Heart right ventricle (tissue), 16 donors: ENCODE measurements around the gene PDPK1. TPM values are rescaled to one million over a fixed set of nuclear protein-coding genes. Genes with fewer than 3 reads are reported as not detected.
A peak's percentile ranks its signal among the peaks of the same experiment; 100 is the strongest.

Source experiments
- ATAC-seq, 8 donors: fragments of 200-7000 bp; cut with Tn5 transposase; one replicate each; pipeline ENCODE4 v1.9.1; 2020; ENCODE audit warnings: mild to moderate bottlenecking in 8 of 8, moderate library complexity in 8 of 8, moderate number of reproducible peaks in 1 of 8
- DNase-seq, 2 donors: peaks; one replicate each; pipeline ENCODE4 v3.0.0-alpha.2; 2020
- H3K27ac ChIP-seq, 10 donors: fragments of 200-600 bp; sonication (generic) in 2 of 10; one replicate each; pipeline versions ENCODE4 v1.5.0 to v1.8.0; 2020 to 2022; ENCODE audit warnings: mild to moderate bottlenecking in 3 of 10
- H3K27me3 ChIP-seq, 7 donors: fragments of 200-600 bp; one replicate each; pipeline ENCODE4 v1.8.0; 2021 to 2022; ENCODE audit warnings: mild to moderate bottlenecking in 2 of 7
- H3K36me3 ChIP-seq, 9 donors: fragments of 200-600 bp; sonication (generic) in 1 of 9; one replicate each; pipeline versions ENCODE4 v1.5.0 to v1.8.0; 2020 to 2022; ENCODE audit warnings: mild to moderate bottlenecking in 2 of 9
- H3K4me1 ChIP-seq, 9 donors: fragments of 200-600 bp; sonication (generic) in 1 of 9; one replicate each; pipeline versions ENCODE4 v1.5.0 to v1.8.0; 2020 to 2022; ENCODE audit warnings: mild to moderate bottlenecking in 4 of 9
- H3K4me3 ChIP-seq, 10 donors: fragments of 200-600 bp; sonication (generic) in 2 of 10; one replicate each; pipeline versions ENCODE4 v1.5.0 to v1.8.0; 2020 to 2022; ENCODE audit warnings: mild to moderate bottlenecking in 7 of 10, moderate library complexity in 2 of 10
- H3K9me3 ChIP-seq, 11 donors: fragments of 200-600 bp in 10 of 11; sonication (generic) in 2 of 11; one replicate each; pipeline versions ENCODE4 v1.5.0 to v1.8.0; 2013 to 2022; ENCODE audit warnings: mild to moderate bottlenecking in 2 of 11, control low read depth in 1 of 11, moderate library complexity in 1 of 11
- WGBS, 2 donors: extraction: QIAGEN DNeasy Blood & Tissue Kit; methylation state at CpG; one replicate each; pipeline ENCODE4 v1.1.7; 2013; ENCODE audit warnings: inconsistent platforms in 1 of 2; 5-methylcytosine and 5-hydroxymethylcytosine counted together
- intact Hi-C, 10 donors: fragments of 100-400 bp; cut with DNase I; formaldehyde crosslinking; loops; one replicate each; pipeline versions ENCODE4 v1.11.1 to v1.14.2; 2022
- polyA plus RNA-seq, 2 donors: library from polyadenylated mRNA; stranded (reverse); fragments of 200-250 nt; gene quantifications; one replicate each; pipeline ENCODE4 v1.2.3, GENCODE V29; 2013
- total RNA-seq, 10 donors: library from RNA; stranded (reverse); fragmentation: NEBNext Ultra II Directional in 3 of 10; extraction: Animal tissue kit (Norgen Biotek cat#: 25700) in 3 of 10; gene quantifications; one replicate each; pipeline versions ENCODE4 v1.2.1 to v1.2.4, GENCODE V29; 2021 to 2023
- TF ChIP-seq, protein P1 (sequence below), 9 donors: fragments of 200-600 bp; sonication (generic) in 2 of 9; IDR thresholded peaks; one replicate each; pipeline versions ENCODE4 v1.5.0 to v1.8.0; 2021 to 2022; ENCODE audit warnings: antibody characterized with exemption in 9 of 9, mild to moderate bottlenecking in 5 of 9, moderate library complexity in 1 of 9
- donor health status: Arrhythmogenic right ventricular cardiomyopathy.
- donor health status: ischemic (EF 13 %, LVEDD 7.1; RV severe dilation, severe dysfunction).
- donor health status: healthy with polysubstance abuse.
- donor health status: DM: no; HTN: yes; CAD: no.
- donor health status: DM: no; HTN: no; CAD: no.
- donor health status: ischemic (EF 25% LVEDD 6.9; RV normal size, moderate dysfunction).
- donor health status: ischemic (EF 25% LVEDD 5.7; RV mildly dilated, moderate dysfunction).
- donor health status: healthy.
- donor health status: DM: yes; HTN: yes; CAD: no.
- donor health status: Ischemic cardiomyopathy.
- donor health status: ischemic (EF 35%, LVEDD 5.7; RV mildly dilated, moderate dysfunction).
- donor health status: nonischemic (EF 11% LVEDD 7.7; RV severe dilation, severe dysfunction).
- donor health status: DM: yes; HTN: yes; CAD: no.
- donor health status: PGD.
- donor health status: ischemic (EF 29% LVEDD 5.4; RV normal size, mild dysfunction).
- donor health status: nonischemic (EF 23%, LVEDD 6.1; RV moderate dilation, normal function).

PDPK1 gene
- total and polyA plus RNA-seq, 12 donors = 11.0 to 47.7 (median 37.8) TPM

DNA sequence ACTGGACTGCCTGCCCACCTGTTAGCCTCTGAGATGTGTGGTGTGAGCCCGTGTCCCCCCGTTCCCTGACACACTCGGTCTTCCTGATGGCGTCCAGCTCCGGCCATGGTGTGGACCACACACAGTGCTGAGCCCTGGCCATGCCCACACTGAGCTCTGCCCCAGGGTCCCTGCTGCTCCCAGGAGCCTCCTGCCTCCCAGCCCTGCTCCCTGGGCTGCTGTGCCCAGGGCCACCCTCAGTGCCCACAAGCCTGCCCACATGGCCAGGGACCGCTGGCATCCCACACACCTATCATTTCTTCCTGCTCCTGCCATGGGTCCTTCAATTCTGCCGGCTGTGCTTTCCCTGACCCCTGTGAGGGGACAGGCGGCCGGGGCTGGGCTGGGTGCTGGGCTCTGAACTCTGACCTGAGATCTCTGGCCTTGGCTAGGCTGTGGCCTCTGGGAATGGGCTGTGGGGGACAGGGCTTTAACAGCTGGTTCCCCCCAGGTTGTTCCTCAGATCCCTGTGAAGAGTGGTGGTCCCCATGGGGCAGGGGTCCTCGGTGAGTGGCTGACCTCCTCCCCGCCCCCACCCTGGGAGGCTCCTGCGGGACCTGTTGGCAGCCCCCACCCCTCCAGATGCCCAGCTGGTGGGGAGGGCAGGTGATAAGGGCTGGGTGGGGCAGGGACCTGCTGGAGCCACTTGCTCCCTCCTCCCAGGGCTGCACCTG, 10.6 kb upstream of the PDPK1 start:
- H3K4me3 ChIP-seq = no peak overlapping the region
- peaks cover 0 to 83% (median 15%) of the 10 kb centered on the region in 9 donors for H3K36me3 ChIP-seq
- peaks cover 0 to 11% (median 8%) of the 10 kb centered on the region in 9 donors for H3K4me1 ChIP-seq
- ATAC-seq (no peak), DNase-seq (no peak)
- H3K27ac ChIP-seq = no peak overlapping the region
- 88 to 90% methylated on average over 11 to 12 of the region's 12 CpGs for WGBS, 2 donors
- TF ChIP-seq, protein P1, sequence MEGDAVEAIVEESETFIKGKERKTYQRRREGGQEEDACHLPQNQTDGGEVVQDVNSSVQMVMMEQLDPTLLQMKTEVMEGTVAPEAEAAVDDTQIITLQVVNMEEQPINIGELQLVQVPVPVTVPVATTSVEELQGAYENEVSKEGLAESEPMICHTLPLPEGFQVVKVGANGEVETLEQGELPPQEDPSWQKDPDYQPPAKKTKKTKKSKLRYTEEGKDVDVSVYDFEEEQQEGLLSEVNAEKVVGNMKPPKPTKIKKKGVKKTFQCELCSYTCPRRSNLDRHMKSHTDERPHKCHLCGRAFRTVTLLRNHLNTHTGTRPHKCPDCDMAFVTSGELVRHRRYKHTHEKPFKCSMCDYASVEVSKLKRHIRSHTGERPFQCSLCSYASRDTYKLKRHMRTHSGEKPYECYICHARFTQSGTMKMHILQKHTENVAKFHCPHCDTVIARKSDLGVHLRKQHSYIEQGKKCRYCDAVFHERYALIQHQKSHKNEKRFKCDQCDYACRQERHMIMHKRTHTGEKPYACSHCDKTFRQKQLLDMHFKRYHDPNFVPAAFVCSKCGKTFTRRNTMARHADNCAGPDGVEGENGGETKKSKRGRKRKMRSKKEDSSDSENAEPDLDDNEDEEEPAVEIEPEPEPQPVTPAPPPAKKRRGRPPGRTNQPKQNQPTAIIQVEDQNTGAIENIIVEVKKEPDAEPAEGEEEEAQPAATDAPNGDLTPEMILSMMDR (IDR thresholded peaks at IDR 0.05) = no peak
- intact Hi-C loops = no loop called here
- no peaks in the 10 kb centered on the region for H3K27me3 ChIP-seq
- H3K9me3 ChIP-seq = no peaks in the 10 kb centered on the region

DNA sequence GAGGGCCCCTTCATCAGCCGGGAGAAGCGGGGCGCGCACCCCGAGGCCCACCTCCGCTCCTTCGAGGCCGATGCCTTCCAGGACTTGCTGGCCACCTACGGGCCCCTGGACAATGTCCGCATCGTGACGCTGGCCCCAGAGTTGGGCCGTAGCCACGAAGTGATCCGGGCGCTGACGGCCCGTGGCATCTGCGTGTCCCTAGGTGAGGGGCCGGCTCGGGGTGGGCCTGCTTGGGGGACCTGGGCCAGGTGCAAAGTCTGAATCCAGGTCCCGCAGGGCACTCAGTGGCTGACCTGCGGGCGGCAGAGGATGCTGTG, 10.1 kb upstream of the PDPK1 start:
- Histone ChIP-seq H3K9me3 (no peaks in the 10 kb centered on the region), H3K27me3 (no peaks in the 10 kb centered on the region), H3K4me1 (peaks cover 0 to 13% (median 8%) of the 10 kb centered on the region in 9 donors), H3K4me3 (no peak overlapping the region), H3K36me3 (peaks cover 0 to 78% (median 15%) of the 10 kb centered on the region in 9 donors), H3K27ac (no peak overlapping the region)
- 96 to 97% methylated on average over 24 of the region's 24 CpGs for WGBS, 2 donors
- ATAC-seq (no peak), DNase-seq (no peak)
- TF ChIP-seq, protein P1 (IDR thresholded peaks at IDR 0.05) = no peak
- intact Hi-C loops = no loop called here

DNA sequence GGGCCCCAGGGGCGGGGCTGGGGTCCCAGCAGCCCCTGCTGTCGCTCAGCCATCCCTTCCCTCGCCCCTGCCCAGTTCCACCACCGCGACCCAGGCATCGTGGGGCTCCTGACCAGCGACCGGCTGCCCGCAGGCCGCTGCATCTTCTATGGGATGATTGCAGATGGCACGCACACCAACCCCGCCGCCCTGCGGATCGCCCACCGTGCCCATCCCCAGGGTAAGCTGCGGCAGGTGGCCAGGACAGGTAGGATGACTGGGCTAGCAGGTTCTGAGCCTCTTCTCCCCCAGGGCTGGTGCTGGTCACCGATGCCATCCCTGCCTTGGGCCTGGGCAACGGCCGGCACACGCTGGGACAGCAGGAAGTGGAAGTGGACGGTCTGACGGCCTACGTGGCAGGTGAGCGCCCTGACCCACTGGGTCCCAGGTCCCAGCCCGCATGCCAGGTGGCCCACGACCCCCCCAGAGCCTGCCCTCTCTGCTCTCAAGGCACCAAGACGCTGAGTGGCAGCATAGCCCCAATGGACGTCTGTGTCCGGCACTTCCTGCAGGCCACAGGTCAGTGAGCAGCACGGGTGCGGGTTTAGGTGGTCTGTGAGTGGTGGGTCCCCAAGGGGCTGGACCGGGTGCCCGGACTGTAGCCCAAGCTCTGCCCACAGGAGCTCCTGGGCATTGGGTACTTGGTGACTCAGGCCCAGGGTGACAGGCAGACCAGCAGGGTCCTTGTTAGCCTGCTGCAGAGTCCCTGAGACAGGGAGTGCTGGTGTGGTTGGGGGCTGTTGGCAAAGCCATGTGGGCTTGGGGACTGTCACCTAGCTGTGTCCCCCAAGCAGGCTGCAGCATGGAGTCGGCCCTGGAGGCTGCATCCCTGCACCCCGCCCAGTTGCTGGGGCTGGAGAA, 9.4 kb upstream of the PDPK1 start:
- peaks cover 0 to 20% (median 12%) of the 10 kb centered on the region in 9 donors for H3K4me1 ChIP-seq

More for the DNA sequence above, 9.4 kb upstream of the PDPK1 start:
- DNase-seq = peak in 1 of 2 donors; percentile 15
- TF ChIP-seq, protein P1 (IDR thresholded peaks at IDR 0.05) = no peak
- WGBS, 2 donors = 95 to 96% methylated on average over 36 of the region's 36 CpGs
- Histone ChIP-seq H3K27ac (no peak overlapping the region), H3K36me3 (peaks cover 0 to 71% (median 15%) of the 10 kb centered on the region in 9 donors), H3K9me3 (no peaks in the 10 kb centered on the region), H3K4me3 (no peak overlapping the region), H3K27me3 (no peaks in the 10 kb centered on the region)
- intact Hi-C loops = no loop called here
- ATAC-seq = no peak
